MM.1S (cell line): ENCODE results near the gene CNIH3.

ENCODE experiments used
- DNase-seq: peaks from one replicate; pipeline ENCODE4 v3.0.0-alpha.2; 2015
- H2AFZ ChIP-seq: fragments of 300-600 bp; sonication (generic); 2 replicates; pipeline ENCODE4 v1.6.0; 2016; ENCODE audit warnings: antibody characterized with exemption, low read length
- H3F3A ChIP-seq: fragments of 300-600 bp; sonication (generic); 2 replicates; pipeline ENCODE4 v1.6.1; 2016; ENCODE audit warnings: mild to moderate bottlenecking, antibody characterized with exemption, low read length, moderate library complexity, mixed read lengths; ENCODE audit not compliant: insufficient read depth
- H3K27ac ChIP-seq: fragments of 300-600 bp; sonication (generic); 2 replicates; pipeline ENCODE4 v1.5.1; 2016; ENCODE audit warnings: mild to moderate bottlenecking, low read length
- H3K27me3 ChIP-seq: fragments of 300-600 bp; sonication (generic); replicated peaks from 2 replicates; pipeline ENCODE4 v1.6.0; 2016; ENCODE audit warnings: low read length; ENCODE audit not compliant: insufficient read depth
- H3K36me3 ChIP-seq: fragments of 300-600 bp; sonication (generic); replicated peaks from 2 replicates; pipeline ENCODE4 v1.6.1; 2016; ENCODE audit warnings: mild to moderate bottlenecking, low read length, mixed read lengths; ENCODE audit not compliant: insufficient read depth
- H3K4me1 ChIP-seq: fragments of 300-600 bp; sonication (generic); 2 replicates; pipeline ENCODE4 v1.6.1; 2016; ENCODE audit warnings: low read length, mixed read lengths
- H3K4me2 ChIP-seq: fragments of 300-600 bp; sonication (generic); 2 replicates; pipeline ENCODE4 v1.6.0; 2016; ENCODE audit warnings: low read depth, low read length
- H3K4me3 ChIP-seq: fragments of 300-600 bp; sonication (generic); 2 replicates; pipeline ENCODE4 v1.5.1; 2016; ENCODE audit warnings: low read length, mixed read lengths
- H3K79me2 ChIP-seq: fragments of 300-600 bp; sonication (generic); 2 replicates; pipeline ENCODE4 v1.6.1; 2016; ENCODE audit warnings: mixed run types, low read length, mixed read lengths
- H3K9ac ChIP-seq: fragments of 300-600 bp; sonication (generic); 2 replicates; pipeline ENCODE4 v1.6.1; 2016; ENCODE audit warnings: low read length, mixed read lengths
- H3K9me2 ChIP-seq: fragments of 300-600 bp; sonication (generic); replicated peaks from 2 replicates; pipeline ENCODE4 v1.6.1; 2016; ENCODE audit warnings: mild to moderate bottlenecking, low read length, mixed read lengths; ENCODE audit not compliant: insufficient read depth
- H3K9me3 ChIP-seq: fragments of 300-600 bp; sonication (generic); replicated peaks from 2 replicates; pipeline ENCODE4 v1.6.1; 2016; ENCODE audit warnings: mild to moderate bottlenecking, low read length, mixed read lengths; ENCODE audit not compliant: insufficient read depth
- H4K20me1 ChIP-seq: fragments of 300-600 bp; sonication (generic); 2 replicates; pipeline ENCODE4 v1.6.1; 2016; ENCODE audit warnings: mild to moderate bottlenecking, low read length, moderate library complexity, mixed read lengths; ENCODE audit not compliant: insufficient read depth
- CTCF ChIP-seq: fragments of 300-600 bp; sonication (generic); IDR thresholded peaks from 2 replicates; pipeline ENCODE4 v1.5.1; 2016; ENCODE audit warnings: antibody characterized with exemption, low read length, mixed read lengths
- EZH2 ChIP-seq: fragments of 300-600 bp; sonication (generic); optimal IDR thresholded peaks from 2 replicates; pipeline ENCODE3; 2017; ENCODE audit warnings: low read depth, mild to moderate bottlenecking, antibody characterized with exemption, low read length, mixed read lengths
- EZH2phosphoT487 ChIP-seq: fragments of 300-600 bp; sonication (generic); IDR thresholded peaks from 2 replicates; pipeline ENCODE4 v1.6.1; 2018; ENCODE audit warnings: antibody characterized with exemption, low read length

The CNIH3 gene

DNA sequence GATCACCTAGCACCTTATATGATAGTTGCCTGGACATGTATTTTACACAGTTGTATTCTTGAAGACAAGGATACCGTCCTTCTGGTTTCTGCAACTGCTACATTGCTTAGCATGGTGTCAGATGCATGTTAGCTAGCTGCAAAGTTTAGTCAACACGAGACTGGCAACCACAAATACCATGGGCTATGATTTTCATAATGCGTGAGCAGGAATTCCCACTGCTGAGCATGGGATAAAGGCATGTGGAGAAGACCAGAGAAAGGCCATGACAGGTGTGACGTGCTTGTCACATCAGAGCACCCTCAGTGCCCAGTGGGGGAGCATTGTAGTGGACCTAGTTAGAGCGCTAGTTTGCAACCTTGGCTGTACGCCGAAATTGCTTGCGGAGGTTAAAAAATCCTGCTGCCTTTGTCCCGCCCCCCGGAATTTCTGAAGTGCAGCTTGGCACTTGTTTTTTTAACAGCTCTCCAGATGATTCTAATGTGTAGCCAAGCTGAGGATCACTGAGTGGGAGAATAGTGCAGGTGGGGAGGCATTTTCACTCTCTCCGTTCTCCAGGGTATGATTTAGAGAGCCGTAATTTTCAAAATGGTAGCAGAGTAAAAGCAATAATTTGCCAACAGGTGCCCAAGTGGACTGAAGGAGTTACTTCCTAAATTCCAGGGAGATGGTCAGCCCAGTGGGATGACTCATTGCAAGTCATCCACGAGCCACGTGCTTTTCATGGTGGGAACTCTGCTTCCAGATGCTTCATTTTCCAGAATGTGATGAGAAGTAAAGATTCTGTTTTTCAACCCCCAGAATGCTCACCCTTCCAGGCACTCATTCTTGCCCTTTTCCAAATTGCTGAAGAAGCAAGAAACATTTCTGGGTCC lies 81.0 kb downstream of the CNIH3 start:
- Histone ChIP-seq H4K20me1 (no peaks in the 10 kb centered on the region), H3K9me2 (no peaks in the 10 kb centered on the region), H3K36me3 (no peaks in the 10 kb centered on the region), H3K4me3 (no peak overlapping the region), H3K79me2 (no peaks in the 10 kb centered on the region), H3K4me2 (no peak overlapping the region), H3K9ac (no peak overlapping the region), H3K4me1 (no peaks in the 10 kb centered on the region), H3K9me3 (no peaks in the 10 kb centered on the region), H3K27ac (no peak overlapping the region), H3F3A (no peaks in the 10 kb centered on the region), H2AFZ (no peak overlapping the region), H3K27me3 (no peaks in the 10 kb centered on the region)
- DNase-seq = no peak
- TF ChIP-seq EZH2 (no peak), EZH2phosphoT487 (no peak), CTCF (no peak)

GRCh38 chr1:224698015-224698451 lies 81.9 kb downstream of the CNIH3 start:
- Histone ChIP-seq H4K20me1 (no peaks in the 10 kb centered on the region), H3K79me2 (no peaks in the 10 kb centered on the region), H3K4me3 (no peak overlapping the region), H2AFZ (no peak overlapping the region), H3K27ac (no peak overlapping the region), H3K9me2 (no peaks in the 10 kb centered on the region), H3F3A (no peaks in the 10 kb centered on the region), H3K36me3 (no peaks in the 10 kb centered on the region), H3K9ac (no peak overlapping the region), H3K4me1 (no peaks in the 10 kb centered on the region), H3K4me2 (no peak overlapping the region), H3K27me3 (no peaks in the 10 kb centered on the region), H3K9me3 (no peaks in the 10 kb centered on the region)
- TF ChIP-seq EZH2phosphoT487 (no peak), EZH2 (no peak), CTCF (no peak)
- DNase-seq = no peak

DNA sequence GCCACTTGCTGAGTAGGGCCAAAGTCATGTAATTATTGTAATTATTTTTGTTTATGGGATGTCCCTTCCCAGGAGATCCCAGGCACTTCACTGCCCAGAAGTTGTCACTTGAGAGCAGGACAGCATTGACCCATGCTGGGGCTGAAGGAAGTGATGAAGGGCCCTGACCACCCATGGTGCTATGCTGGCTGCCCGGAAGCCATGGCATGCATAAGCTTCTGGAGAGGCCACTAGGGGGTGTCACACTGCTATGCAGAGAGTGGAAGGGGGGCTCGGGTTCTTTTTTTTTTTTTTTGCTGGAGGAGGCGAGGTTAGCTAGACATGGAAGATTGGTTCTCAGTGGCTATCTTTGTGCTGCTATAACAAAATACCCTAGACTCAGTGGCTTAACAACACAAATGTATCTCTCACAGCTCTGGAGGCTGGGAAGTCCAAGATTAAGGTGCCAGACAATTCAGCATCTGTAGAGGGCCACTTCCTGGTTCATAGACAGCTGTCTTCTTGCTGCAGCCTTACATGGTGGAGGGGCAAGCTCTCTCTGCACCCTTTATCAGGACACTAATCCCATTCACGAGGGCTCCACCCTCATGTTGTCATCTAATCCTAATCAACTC lies 84.9 kb downstream of the CNIH3 start:
- no peaks in the 10 kb centered on the region for H4K20me1 ChIP-seq
- TF ChIP-seq CTCF (peak; percentile 63), EZH2phosphoT487 (no peak)
- H3K9me3 ChIP-seq = no peaks in the 10 kb centered on the region
- H3K4me1 ChIP-seq = no peaks in the 10 kb centered on the region
- H3K36me3 ChIP-seq = no peaks in the 10 kb centered on the region
- no peak overlapping the region for H3K4me2 ChIP-seq
- H2AFZ ChIP-seq = no peak overlapping the region
- no peaks in the 10 kb centered on the region for H3F3A ChIP-seq
- no peaks in the 10 kb centered on the region for H3K27me3 ChIP-seq
- no peak overlapping the region for H3K9ac ChIP-seq
- DNase-seq = peak; percentile 18
- H3K79me2 ChIP-seq = no peaks in the 10 kb centered on the region
- H3K4me3 ChIP-seq = no peak overlapping the region
- no peak overlapping the region for H3K27ac ChIP-seq
- no peaks in the 10 kb centered on the region for H3K9me2 ChIP-seq
